OCI-LY7 (cell line): ENCODE data around the gene FMNL2. TPM values are rescaled to one million over a fixed set of nuclear protein-coding genes. Genes with fewer than 3 reads are reported as not detected.

Source experiments
- BruUV-seq: library from RNA; stranded (reverse); fragments of 400-500 nt; replicated peaks from 2 replicates; lab custom pipeline; 2021; lab: Mats Ljungman, UMichigan
- CTCF ChIA-PET: fragments of 300-600 bp; sonication (Branson Sonifier 250); formaldehyde crosslinking; loops from one replicate; lab custom pipeline; 2022; ENCODE audit warnings: antibody characterized with exemption; ENCODE audit not compliant: unreplicated experiment; lab: Charles Lee
- POLR2A ChIA-PET: fragments of 300-600 bp; sonication (Branson Sonifier 250); formaldehyde crosslinking; loops from one replicate; lab custom pipeline; 2022; ENCODE audit warnings: antibody characterized with exemption; lab: Charles Lee
- DNase-seq: peaks from one replicate; pipeline ENCODE4 v3.0.0-alpha.2; 2015; ENCODE audit warnings: low spot score
- H2AFZ ChIP-seq: fragments of 200-600 bp; sonication (generic), shearing (Covaris generic); 2 replicates; pipeline ENCODE4 v1.6.1; 2014; ENCODE audit warnings: mild to moderate bottlenecking, antibody characterized with exemption, low read length, moderate library complexity
- H3K27ac ChIP-seq: fragments of 200-600 bp; sonication (generic); 2 replicates; pipeline ENCODE4 v1.5.1; 2014; ENCODE audit warnings: mixed run types, low read depth, mild to moderate bottlenecking, moderate library complexity, low read length, inconsistent platforms; ENCODE audit not compliant: poor library complexity, severe bottlenecking
- H3K36me3 ChIP-seq: fragments of 200-600 bp; sonication (generic); 2 replicates; pipeline ENCODE4 v1.6.1; 2014; ENCODE audit warnings: mild to moderate bottlenecking, antibody characterized with exemption, low read length, moderate library complexity, mixed read lengths; ENCODE audit not compliant: insufficient read depth
- H3K4me1 ChIP-seq: fragments of 200-600 bp; sonication (generic); 2 replicates; pipeline ENCODE4 v1.5.1; 2014; ENCODE audit warnings: mild to moderate bottlenecking, low read length; ENCODE audit not compliant: insufficient read depth, poor library complexity, severe bottlenecking
- H3K4me2 ChIP-seq: fragments of 200-600 bp; sonication (generic); 2 replicates; pipeline ENCODE4 v1.6.1; 2014; ENCODE audit warnings: mild to moderate bottlenecking, low read length
- H3K4me3 ChIP-seq: fragments of 200-600 bp; sonication (generic); 2 replicates; pipeline ENCODE4 v1.5.1; 2014; ENCODE audit warnings: mild to moderate bottlenecking, low read depth, low read length; ENCODE audit not compliant: poor library complexity, severe bottlenecking
- H3K79me2 ChIP-seq: fragments of 200-600 bp; sonication (generic); 2 replicates; pipeline ENCODE4 v1.6.1; 2016; ENCODE audit warnings: low read depth, mild to moderate bottlenecking, low read length, moderate library complexity, mixed read lengths; ENCODE audit not compliant: insufficient read depth
- H3K9me2 ChIP-seq: fragments of 200-600 bp; sonication (generic); 2 replicates; pipeline ENCODE4 v1.6.1; 2016; ENCODE audit warnings: mild to moderate bottlenecking, low read length, mixed read lengths; ENCODE audit not compliant: insufficient read depth
- H3K9me3 ChIP-seq: fragments of 200-600 bp; sonication (generic); 2 replicates; pipeline ENCODE4 v1.6.1; 2014; ENCODE audit warnings: mild to moderate bottlenecking, mixed run types, low read length, mixed read lengths
- H4K20me1 ChIP-seq: fragments of 200-600 bp; sonication (generic); 2 replicates; pipeline ENCODE4 v1.6.1; 2014; ENCODE audit warnings: mild to moderate bottlenecking, antibody characterized with exemption, low read length, moderate library complexity, mixed read lengths; ENCODE audit not compliant: insufficient read depth
- CTCF ChIP-seq: fragments of 200-600 bp; sonication (generic); conservative IDR thresholded peaks from 2 replicates; pipeline ENCODE4 v1.5.1; 2014; ENCODE audit warnings: mild to moderate bottlenecking, antibody characterized with exemption, low read length, moderate library complexity, mixed read lengths
- EZH2phosphoT487 ChIP-seq: fragments of 200-600 bp; sonication (generic); IDR thresholded peaks from 2 replicates; pipeline ENCODE4 v1.6.1; 2018; ENCODE audit warnings: low read depth, borderline replicate concordance, mild to moderate bottlenecking, mixed run types, antibody characterized with exemption, low read length, moderate library complexity, mixed read lengths
- intact Hi-C: fragments of 100-400 bp; cut with micrococcal nuclease; formaldehyde crosslinking; loops from one replicate; pipeline ENCODE4 v1.10.0; 2022; ENCODE audit not compliant: unreplicated experiment
- total RNA-seq, 2 experiments: library from RNA; depleted of rRNA in 1 of 2; stranded (reverse); fragments of >200 nt in 1 of 2; shearing (Covaris generic) in 1 of 2; gene quantifications; 2 replicates each; pipeline ENCODE4 v1.2.3, GENCODE V29; 2014 to 2022

FMNL2 gene
- total RNA-seq, 2 experiments from 2014 or later: 0.03 to 0.21 TPM

GRCh38 chr2:152347076-152347475 is 12.1 kb downstream of the FMNL2 start:
- POLR2A ChIA-PET: no interaction called here
- Histone ChIP-seq H3K9me3 (no peaks in the 10 kb centered on the region), H4K20me1 (no peaks in the 10 kb centered on the region), H3K36me3 (no peaks in the 10 kb centered on the region), H3K27ac (no peak overlapping the region), H2AFZ (no peak overlapping the region), H3K79me2 (no peaks in the 10 kb centered on the region), H3K4me3 (no peak overlapping the region), H3K9me2 (no peaks in the 10 kb centered on the region), H3K4me2 (no peak overlapping the region), H3K4me1 (no peaks in the 10 kb centered on the region)
- intact Hi-C loops: no loop called here
- CTCF ChIA-PET: no interaction called here
- TF ChIP-seq CTCF: no peak
- no peak for TF ChIP-seq EZH2phosphoT487
- DNase-seq: no peak
- no TSS peak for BruUV-seq

- DNase-seq: no peak
- no peaks in the 10 kb centered on the region for H4K20me1 ChIP-seq
- no peak overlapping the region for H3K4me2 ChIP-seq
- ChIA-PET CTCF (no interaction called here), POLR2A (no interaction called here)
- intact Hi-C loops: no loop called here
- no peak overlapping the region for H3K27ac ChIP-seq
- no TSS peak for BruUV-seq
- no peaks in the 10 kb centered on the region for H3K36me3 ChIP-seq
- no peaks in the 10 kb centered on the region for H3K9me2 ChIP-seq
- H3K4me3 ChIP-seq: no peak overlapping the region
- no peaks in the 10 kb centered on the region for H3K9me3 ChIP-seq
- no peaks in the 10 kb centered on the region for H3K4me1 ChIP-seq
- H3K79me2 ChIP-seq: no peaks in the 10 kb centered on the region
- no peak overlapping the region for H2AFZ ChIP-seq
- TF ChIP-seq CTCF: no peak
- no peak for TF ChIP-seq EZH2phosphoT487
Measured at GRCh38 chr2:152348388-152348787, 13.4 kb downstream of the FMNL2 start.

GRCh38 chr2:152349416-152349815 is 14.4 kb downstream of the FMNL2 start:
- no peak overlapping the region for H3K4me3 ChIP-seq
- no peaks in the 10 kb centered on the region for H3K4me1 ChIP-seq
- H3K79me2 ChIP-seq: no peaks in the 10 kb centered on the region
- no peak for DNase-seq
- no peak overlapping the region for H2AFZ ChIP-seq
- no TSS peak for BruUV-seq
- no peak for TF ChIP-seq EZH2phosphoT487
- no peak for TF ChIP-seq CTCF
- no peaks in the 10 kb centered on the region for H3K36me3 ChIP-seq
- ChIA-PET POLR2A (no interaction called here), CTCF (no interaction called here)
- no peak overlapping the region for H3K4me2 ChIP-seq
- H3K27ac ChIP-seq: no peak overlapping the region
- no peaks in the 10 kb centered on the region for H3K9me2 ChIP-seq
- H4K20me1 ChIP-seq: no peaks in the 10 kb centered on the region
- H3K9me3 ChIP-seq: no peaks in the 10 kb centered on the region
- intact Hi-C loops: no loop called here
